ENCODE results near the gene CDA. TPM values are rescaled to one million over a fixed set of nuclear protein-coding genes. Genes with fewer than 3 reads are reported as not detected.

The CDA gene
- total and polyA plus RNA-seq, 2 donors from 2014 or later: 6.0 to 29.9 TPM

- no peaks in the 10 kb centered on the region for H3K36me3 ChIP-seq (ENCODE audit: control insufficient read depth in 2 of 3, insufficient read depth in 3 of 3, low read length in 3 of 3)
- DNase-seq: no peak
- H3K4me3 ChIP-seq (ENCODE audit: low read length in 3 of 3): no peak overlapping the region
- H3K4me1 ChIP-seq (ENCODE audit: control insufficient read depth in 2 of 3, insufficient read depth in 2 of 3, low read depth in 1 of 3, low read length in 3 of 3): no peaks in the 10 kb centered on the region
- H3K9ac ChIP-seq (ENCODE audit: low read length in 3 of 3): no peak overlapping the region
- no peak for FAIRE-seq
- TF ChIP-seq CTCF (IDR thresholded peaks at IDR 0.05; ENCODE audit: borderline replicate concordance, extremely low read depth, insufficient read depth): no peak
- no peaks in the 10 kb centered on the region for H3K27me3 ChIP-seq (ENCODE audit: control insufficient read depth, insufficient read depth, low read length)
- intact Hi-C loops (cut with DNase I): no loop called here
- peak overlapping the region; percentile 32 to 43 for H3K27ac ChIP-seq (ENCODE audit: low read depth in 2 of 2, low read length in 2 of 2)
- no peaks in the 10 kb centered on the region for H3K9me3 ChIP-seq (ENCODE audit: control insufficient read depth in 2 of 3, insufficient read depth in 1 of 3, low read length in 3 of 3)
Observed at GRCh38 chr1:20618550-20618949, 29.7 kb downstream of the CDA start.

GRCh38 chr1:20619999-20620398 is 31.1 kb downstream of the CDA start:
- no peak overlapping the region for H3K27ac ChIP-seq (ENCODE audit: low read depth in 2 of 2, low read length in 2 of 2)
- no peak overlapping the region for H3K4me3 ChIP-seq (ENCODE audit: low read length in 3 of 3)
- no peak for TF ChIP-seq CTCF (IDR thresholded peaks at IDR 0.05; ENCODE audit: borderline replicate concordance, extremely low read depth, insufficient read depth)
- no peaks in the 10 kb centered on the region for H3K27me3 ChIP-seq (ENCODE audit: control insufficient read depth, insufficient read depth, low read length)
- FAIRE-seq: no peak
- no peaks in the 10 kb centered on the region for H3K4me1 ChIP-seq (ENCODE audit: control insufficient read depth in 2 of 3, insufficient read depth in 2 of 3, low read depth in 1 of 3, low read length in 3 of 3)
- no peak for DNase-seq
- intact Hi-C loops (cut with DNase I): no loop called here
- no peaks in the 10 kb centered on the region for H3K9me3 ChIP-seq (ENCODE audit: control insufficient read depth in 2 of 3, insufficient read depth in 1 of 3, low read length in 3 of 3)
- no peak overlapping the region for H3K9ac ChIP-seq (ENCODE audit: low read length in 3 of 3)
- no peaks in the 10 kb centered on the region for H3K36me3 ChIP-seq (ENCODE audit: control insufficient read depth in 2 of 3, insufficient read depth in 3 of 3, low read length in 3 of 3)

GRCh38 chr1:20621012-20621411 is 32.1 kb downstream of the CDA start:
- Histone ChIP-seq H3K4me3 (ENCODE audit: low read length in 3 of 3) (no peak overlapping the region), H3K27ac (ENCODE audit: low read depth in 2 of 2, low read length in 2 of 2) (no peak overlapping the region), H3K9ac (ENCODE audit: low read length in 3 of 3) (no peak overlapping the region), H3K36me3 (ENCODE audit: control insufficient read depth in 2 of 3, insufficient read depth in 3 of 3, low read length in 3 of 3) (no peaks in the 10 kb centered on the region), H3K4me1 (ENCODE audit: control insufficient read depth in 2 of 3, insufficient read depth in 2 of 3, low read depth in 1 of 3, low read length in 3 of 3) (no peaks in the 10 kb centered on the region), H3K27me3 (ENCODE audit: control insufficient read depth, insufficient read depth, low read length) (no peaks in the 10 kb centered on the region), H3K9me3 (ENCODE audit: control insufficient read depth in 2 of 3, insufficient read depth in 1 of 3, low read length in 3 of 3) (no peaks in the 10 kb centered on the region)
- FAIRE-seq (no peak), DNase-seq (no peak)
- no peak for TF ChIP-seq CTCF (IDR thresholded peaks at IDR 0.05; ENCODE audit: borderline replicate concordance, extremely low read depth, insufficient read depth)
- intact Hi-C loops (cut with DNase I): no loop called here

- no peaks in the 10 kb centered on the region for H3K27me3 ChIP-seq (ENCODE audit: control insufficient read depth, insufficient read depth, low read length)
- no peak for DNase-seq
- no peaks in the 10 kb centered on the region for H3K9me3 ChIP-seq (ENCODE audit: control insufficient read depth in 2 of 3, insufficient read depth in 1 of 3, low read length in 3 of 3)
- no peak for FAIRE-seq
- H3K4me1 ChIP-seq (ENCODE audit: control insufficient read depth in 2 of 3, insufficient read depth in 2 of 3, low read depth in 1 of 3, low read length in 3 of 3): no peaks in the 10 kb centered on the region
- TF ChIP-seq CTCF (IDR thresholded peaks at IDR 0.05; ENCODE audit: borderline replicate concordance, extremely low read depth, insufficient read depth): no peak
- intact Hi-C loops (cut with DNase I): no loop called here
- H3K36me3 ChIP-seq (ENCODE audit: control insufficient read depth in 2 of 3, insufficient read depth in 3 of 3, low read length in 3 of 3): no peaks in the 10 kb centered on the region
- no peak overlapping the region for H3K4me3 ChIP-seq (ENCODE audit: low read length in 3 of 3)
- no peak overlapping the region for H3K9ac ChIP-seq (ENCODE audit: low read length in 3 of 3)
- H3K27ac ChIP-seq (ENCODE audit: low read depth in 2 of 2, low read length in 2 of 2): no peak overlapping the region
Observed at GRCh38 chr1:20624709-20625108, 35.8 kb downstream of the CDA start.

All from kidney (tissue), 14 donors.